ENCODE data around the gene CDC42EP4.

The CDC42EP4 gene

GRCh38 chr17:73247726-73248125 is 64.1 kb downstream of the CDC42EP4 start:
- DNase-seq = no peak

DNA sequence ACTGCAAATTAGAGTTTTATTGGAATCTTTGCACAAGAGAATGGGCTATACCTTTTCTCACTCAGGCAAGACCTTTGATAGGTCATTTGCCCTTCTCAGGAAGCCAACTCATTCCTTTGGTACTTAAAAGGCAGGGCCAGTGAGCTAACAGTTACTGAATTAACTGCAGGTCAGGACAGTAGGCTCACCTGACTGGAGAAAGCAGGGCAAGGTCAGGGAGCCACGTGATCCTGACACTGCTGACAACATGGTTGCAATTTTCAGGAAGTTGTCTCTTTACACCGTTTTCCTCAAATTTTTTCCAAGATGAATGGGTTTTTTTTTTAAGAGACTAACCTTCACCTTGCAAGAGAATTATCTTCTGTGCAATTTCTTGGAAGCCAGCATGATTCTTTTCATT is 71.2 kb downstream of the CDC42EP4 start:
- no peak for DNase-seq

GRCh38 chr17:73237714-73238113 is 74.1 kb downstream of the CDC42EP4 start:
- DNase-seq = no peak

DNA sequence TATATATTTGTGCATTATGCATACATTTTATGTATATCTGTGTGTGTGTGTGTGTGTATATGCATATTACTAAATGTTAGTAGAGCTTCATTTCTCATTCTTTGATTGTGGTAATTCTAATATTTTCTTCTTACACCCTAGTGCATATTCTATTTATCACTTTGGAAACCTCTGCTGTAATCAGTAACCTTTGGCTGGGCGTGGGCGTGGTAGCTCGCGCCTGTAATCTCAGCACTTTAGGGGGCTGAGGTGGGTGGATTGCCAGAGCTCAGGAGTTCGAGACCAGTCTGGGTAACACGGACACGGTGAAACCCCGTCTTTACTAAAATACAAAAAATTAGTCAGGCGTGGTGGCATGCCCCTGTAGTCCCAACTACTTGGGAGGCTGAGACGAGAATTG is 77.1 kb downstream of the CDC42EP4 start:
- DNase-seq = no peak

Data from NCI-H2107 (cell line).